HUES64 (cell line): ENCODE measurements around the gene GLE1. TPM values are rescaled to one million over a fixed set of nuclear protein-coding genes. Genes with fewer than 3 reads are reported as not detected.

Experiments used
- H3K27ac ChIP-seq: 2 replicates; pipeline ENCODE4 v1.7.0; 2013; ENCODE audit warnings: low read depth, low read length, inconsistent platforms
- H3K27me3 ChIP-seq: 2 replicates; pipeline ENCODE4 v1.6.1; 2013; ENCODE audit warnings: mild to moderate bottlenecking, low read length; ENCODE audit not compliant: insufficient read depth
- H3K36me3 ChIP-seq: 2 replicates; pipeline ENCODE4 v1.6.1; 2013; ENCODE audit warnings: mild to moderate bottlenecking, low read length; ENCODE audit not compliant: insufficient read depth
- H3K4me1 ChIP-seq: 2 replicates; pipeline ENCODE4 v1.6.1; 2013; ENCODE audit warnings: mild to moderate bottlenecking, low read length, moderate library complexity; ENCODE audit not compliant: insufficient read depth
- H3K4me3 ChIP-seq: 2 replicates; pipeline ENCODE4 v1.5.1; 2013; ENCODE audit warnings: mild to moderate bottlenecking, low read length, moderate library complexity
- H3K9ac ChIP-seq: 2 replicates; pipeline ENCODE4 v1.6.1; 2013; ENCODE audit warnings: mild to moderate bottlenecking, low read depth, low read length
- H3K9me3 ChIP-seq: 2 replicates; pipeline ENCODE4 v1.6.1; 2013; ENCODE audit warnings: low read depth, low read length; ENCODE audit not compliant: insufficient read depth
- WGBS: fragments of 150-250, 120-280 bp; methylation state at CpG from one replicate; pipeline ENCODE4 v1.1.7; 2013; ENCODE audit warnings: missing lambda C conversion rate; 5-methylcytosine and 5-hydroxymethylcytosine counted together
- polyA plus RNA-seq, 2 experiments: library from polyadenylated mRNA; stranded (reverse); fragments of 50-300 nt; gene quantifications; one replicate each; pipeline ENCODE4 v1.2.3, GENCODE V29; 2013

Gene GLE1, protein sequence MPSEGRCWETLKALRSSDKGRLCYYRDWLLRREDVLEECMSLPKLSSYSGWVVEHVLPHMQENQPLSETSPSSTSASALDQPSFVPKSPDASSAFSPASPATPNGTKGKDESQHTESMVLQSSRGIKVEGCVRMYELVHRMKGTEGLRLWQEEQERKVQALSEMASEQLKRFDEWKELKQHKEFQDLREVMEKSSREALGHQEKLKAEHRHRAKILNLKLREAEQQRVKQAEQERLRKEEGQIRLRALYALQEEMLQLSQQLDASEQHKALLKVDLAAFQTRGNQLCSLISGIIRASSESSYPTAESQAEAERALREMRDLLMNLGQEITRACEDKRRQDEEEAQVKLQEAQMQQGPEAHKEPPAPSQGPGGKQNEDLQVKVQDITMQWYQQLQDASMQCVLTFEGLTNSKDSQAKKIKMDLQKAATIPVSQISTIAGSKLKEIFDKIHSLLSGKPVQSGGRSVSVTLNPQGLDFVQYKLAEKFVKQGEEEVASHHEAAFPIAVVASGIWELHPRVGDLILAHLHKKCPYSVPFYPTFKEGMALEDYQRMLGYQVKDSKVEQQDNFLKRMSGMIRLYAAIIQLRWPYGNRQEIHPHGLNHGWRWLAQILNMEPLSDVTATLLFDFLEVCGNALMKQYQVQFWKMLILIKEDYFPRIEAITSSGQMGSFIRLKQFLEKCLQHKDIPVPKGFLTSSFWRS
- polyA plus RNA-seq (2013, experiment 1 of 2): 11.3 TPM
- 15.0 TPM for polyA plus RNA-seq (2013, experiment 2 of 2)

DNA sequence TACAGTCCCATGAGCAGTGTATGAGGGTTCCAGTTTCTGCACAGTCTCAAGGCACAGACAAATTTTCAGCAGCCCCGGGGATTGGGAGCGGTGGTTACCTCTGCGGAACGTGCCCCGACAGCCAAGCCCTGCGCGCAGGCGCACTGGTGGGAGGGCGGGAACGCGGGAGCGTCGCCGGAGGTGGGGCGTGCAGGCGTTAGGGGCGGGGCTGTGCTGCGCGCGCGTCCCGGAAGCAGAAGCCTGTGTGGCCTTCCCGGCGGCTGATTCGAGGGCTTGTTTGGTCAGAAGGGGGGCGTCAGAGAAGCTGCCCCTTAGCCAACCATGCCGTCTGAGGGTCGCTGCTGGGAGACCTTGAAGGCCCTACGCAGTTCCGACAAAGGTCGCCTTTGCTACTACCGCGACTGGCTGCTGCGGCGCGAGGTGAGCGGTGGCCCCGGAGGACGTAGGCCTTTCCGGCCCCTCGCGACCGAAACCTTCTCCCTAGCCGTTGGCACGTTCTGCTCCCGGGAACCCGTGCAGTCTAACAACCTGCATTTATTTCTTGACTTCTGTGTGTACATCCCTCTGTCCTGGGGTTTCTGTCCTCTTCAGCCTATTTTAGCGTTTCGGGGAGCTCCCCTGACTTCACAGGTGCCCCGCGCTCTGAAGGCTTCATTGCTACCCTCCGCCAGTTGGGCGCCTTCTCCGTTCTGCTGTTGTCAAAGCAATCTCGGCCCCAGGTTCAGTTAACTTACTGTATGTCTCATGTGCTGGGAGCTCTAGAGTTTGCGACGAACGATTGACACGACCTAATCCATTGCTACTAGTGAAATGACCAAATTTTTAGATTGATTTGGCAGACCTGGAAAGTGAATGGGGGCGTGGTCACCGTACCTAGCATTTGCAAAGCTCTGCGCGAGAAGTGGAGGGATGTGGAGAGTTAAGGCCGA lies at the start of gene GLE1:
Gene GLE1, plus strand, starts transcription at position 235 of the 929 bp plus-strand sequence. Its CDS starts 87 bp downstream, at position 322.
- Histone ChIP-seq H3K27ac (no peak within 1 kb of the TSS), H3K27me3 (no peaks in the 10 kb centered on the region), H3K4me1 (peaks cover 9% of the 10 kb centered on the region), H3K9ac (peak within 1 kb of the TSS; percentile 64), H3K4me3 (peak within 1 kb of the TSS; percentile 78), H3K36me3 (peaks cover 16% of the 10 kb centered on the region; the same call in 1 of the 2 replicates), H3K9me3 (no peaks in the 10 kb centered on the region)
- under 1% methylated on average over 64 of the region's 64 CpGs for WGBS

DNA sequence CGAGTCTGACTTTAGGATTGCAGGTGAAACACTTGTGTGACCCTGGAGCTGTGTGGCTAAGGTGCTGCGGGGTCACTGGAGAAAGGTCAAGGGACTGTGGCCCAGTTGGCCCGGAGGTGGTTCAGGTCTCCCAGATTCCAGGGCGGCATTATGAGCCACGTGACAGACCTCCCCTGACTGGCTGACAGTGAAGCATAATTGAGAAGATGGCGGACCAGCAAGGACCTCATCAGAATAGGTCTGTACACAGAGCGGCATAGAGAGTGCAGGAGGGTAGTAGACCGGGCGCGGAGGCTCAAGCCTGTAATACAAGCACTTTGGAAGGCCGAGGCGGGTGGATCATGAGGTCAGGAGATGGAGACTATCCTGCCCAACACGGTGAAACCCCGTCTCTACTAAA lies 49.5 kb upstream of the GLE1 start:
- Histone ChIP-seq H3K27me3 (peaks cover 74% of the 10 kb centered on the region), H3K27ac (no peak overlapping the region), H3K9me3 (no peaks in the 10 kb centered on the region), H3K9ac (no peak overlapping the region), H3K4me1 (peaks cover 5% of the 10 kb centered on the region; the same call in 1 of the 2 replicates), H3K4me3 (no peak overlapping the region), H3K36me3 (peaks cover 7% of the 10 kb centered on the region)
- 91% methylated on average over 14 of the region's 14 CpGs for WGBS

DNA sequence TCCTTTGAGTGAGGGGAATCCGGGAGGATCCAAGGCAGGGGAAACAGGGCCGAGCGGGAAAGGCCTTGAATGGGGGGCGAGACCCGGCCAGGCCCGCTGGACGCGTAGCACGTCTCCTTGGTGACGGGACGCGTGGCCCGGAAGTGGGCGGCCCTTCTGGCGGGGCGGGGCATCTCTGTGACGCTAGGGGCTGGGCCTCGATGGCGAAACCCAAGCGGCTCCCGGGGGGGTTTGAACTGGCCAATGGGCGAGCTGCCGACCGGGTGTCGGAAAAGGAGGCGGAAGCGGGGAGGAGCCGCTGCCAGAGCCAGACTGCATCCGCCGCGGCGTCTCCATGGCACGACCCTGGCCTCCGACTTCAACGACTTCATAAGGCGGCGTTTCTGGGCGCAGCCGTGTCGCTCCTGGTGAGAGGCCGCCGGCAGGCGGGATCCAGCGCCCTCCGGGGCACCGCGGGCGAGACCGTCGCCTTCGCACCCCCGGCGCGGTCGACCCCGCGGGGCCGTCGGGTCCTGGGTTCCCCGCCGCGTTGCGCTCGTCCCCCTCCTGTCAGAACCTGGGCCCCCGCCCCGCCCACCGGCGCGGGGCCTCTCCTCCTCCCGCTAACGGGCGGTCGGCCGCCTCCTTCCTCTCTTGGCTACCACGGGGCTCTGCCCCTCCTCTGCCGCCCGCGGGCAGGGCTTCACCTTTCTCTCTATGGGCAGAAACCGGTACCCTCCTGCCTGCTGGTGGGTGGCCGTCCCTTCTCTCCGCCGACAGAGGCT lies 48.5 kb upstream of the GLE1 start, which contains the start of gene ODF2:
Gene ODF2, plus strand, starts transcription at position 158 of the 764 bp plus-strand sequence. Its CDS starts 86 bp downstream, at position 244.
- peaks cover 5% of the 10 kb centered on the region; the same call in 1 of the 2 replicates for H3K4me1 ChIP-seq
- WGBS: under 1% methylated on average over 82 of the region's 82 CpGs
- H3K36me3 ChIP-seq: peaks cover 17% of the 10 kb centered on the region
- H3K27me3 ChIP-seq: peaks cover 79% of the 10 kb centered on the region
- H3K9me3 ChIP-seq: no peaks in the 10 kb centered on the region
- H3K27ac ChIP-seq: peak within 1 kb of the TSS; percentile 65; the same call in 1 of the 2 replicates
- H3K4me3 ChIP-seq: peak within 1 kb of the TSS; percentile 67
- peak within 1 kb of the TSS; percentile 56 for H3K9ac ChIP-seq

DNA sequence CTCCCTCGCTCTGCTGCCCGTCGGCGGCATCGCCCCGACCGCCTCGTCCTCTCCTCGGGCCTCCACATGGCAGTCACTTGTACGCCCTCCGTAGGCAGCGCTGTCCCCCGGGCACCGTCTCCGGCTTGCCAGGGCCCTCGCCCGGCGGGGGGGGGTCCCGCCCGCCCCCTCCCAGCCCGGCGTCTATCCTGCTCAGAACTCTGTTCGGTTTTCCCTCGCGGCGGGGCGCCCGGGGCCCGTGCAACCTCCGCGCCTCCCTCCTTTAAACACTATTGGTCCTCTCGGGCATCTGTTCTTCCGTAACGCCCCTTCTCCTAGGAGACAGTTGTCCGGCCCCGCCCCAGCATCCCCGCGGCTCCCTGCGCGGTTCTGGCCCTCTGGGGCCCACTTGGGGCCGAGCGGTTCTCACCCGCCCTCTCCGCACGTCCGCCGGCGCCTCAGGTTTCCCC lies 47.9 kb upstream of the GLE1 start:
- Histone ChIP-seq H3K27ac (peak overlapping the region; percentile 65; the same call in 1 of the 2 replicates), H3K9ac (no peak overlapping the region), H3K4me3 (peak overlapping the region; percentile 67), H3K36me3 (peaks cover 20% of the 10 kb centered on the region), H3K27me3 (peaks cover 74% of the 10 kb centered on the region), H3K4me1 (peaks cover 5% of the 10 kb centered on the region; the same call in 1 of the 2 replicates), H3K9me3 (no peaks in the 10 kb centered on the region)
- under 1% methylated on average over 48 of the region's 48 CpGs for WGBS

DNA sequence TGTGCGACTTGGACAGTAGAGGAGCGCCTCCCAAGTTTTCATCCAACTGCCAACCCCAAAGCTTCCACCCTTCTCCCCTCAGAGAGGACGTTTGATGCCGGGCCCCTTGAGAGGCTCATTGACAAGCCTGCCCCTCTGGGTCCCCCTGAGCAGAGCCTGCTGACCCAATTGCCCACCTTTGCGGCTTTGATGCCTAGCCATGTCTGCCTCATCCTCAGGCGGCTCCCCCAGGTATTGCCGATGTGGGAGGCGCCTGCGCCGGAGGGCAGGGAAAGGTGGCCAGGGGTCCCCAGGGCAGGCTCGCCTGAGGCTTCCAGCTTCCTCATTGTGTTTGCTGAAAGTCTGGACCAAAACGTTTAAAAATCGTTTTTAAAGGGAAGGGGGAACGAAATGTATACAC lies 47.3 kb upstream of the GLE1 start:
- H3K9ac ChIP-seq: no peak overlapping the region
- 19% methylated on average over 14 of the region's 14 CpGs for WGBS
- no peaks in the 10 kb centered on the region for H3K9me3 ChIP-seq
- H3K27me3 ChIP-seq: peaks cover 69% of the 10 kb centered on the region
- H3K4me1 ChIP-seq: peaks cover 5% of the 10 kb centered on the region; the same call in 1 of the 2 replicates
- H3K36me3 ChIP-seq: peaks cover 25% of the 10 kb centered on the region
- peak overlapping the region; percentile 67 for H3K4me3 ChIP-seq
- no peak overlapping the region for H3K27ac ChIP-seq

DNA sequence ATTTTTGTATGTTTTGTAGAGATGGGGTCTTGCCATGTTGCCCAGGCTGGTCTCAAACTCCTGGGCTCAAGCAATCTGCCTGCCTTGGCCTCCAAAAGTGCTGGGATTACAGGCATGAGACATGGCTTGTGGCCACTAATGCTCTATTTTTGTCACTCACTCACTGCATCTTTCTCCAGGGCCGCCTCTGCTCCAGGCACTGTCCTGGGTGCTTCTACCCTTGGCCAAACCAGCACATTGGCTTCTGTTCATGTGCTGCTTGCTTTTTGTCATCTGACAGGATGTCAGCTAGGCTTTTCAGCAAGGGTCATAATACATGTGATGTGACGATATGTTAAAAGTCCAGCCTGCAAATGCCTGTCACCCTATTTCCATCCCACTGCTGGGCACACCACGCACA lies 45.5 kb upstream of the GLE1 start:
- peaks cover 60% of the 10 kb centered on the region for H3K27me3 ChIP-seq

DNA sequence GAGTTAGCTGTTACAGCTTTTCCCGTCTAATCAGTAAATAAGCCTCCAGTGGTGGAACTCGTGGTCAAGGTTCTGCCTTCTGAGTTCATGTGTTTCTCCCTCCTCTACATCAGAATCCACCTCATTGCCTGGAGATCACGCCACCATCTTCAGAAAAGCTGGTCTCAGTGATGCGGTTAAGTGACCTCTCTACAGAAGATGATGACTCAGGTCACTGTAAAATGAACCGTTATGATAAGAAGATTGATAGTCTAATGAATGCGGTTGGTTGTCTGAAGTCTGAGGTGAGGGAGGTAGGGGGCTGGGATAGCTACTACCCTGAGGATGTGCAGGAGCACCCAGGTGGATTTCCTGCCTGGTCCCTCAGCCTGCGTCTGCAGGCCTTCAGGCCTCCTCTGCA lies 35.4 kb upstream of the GLE1 start:
- 96% methylated on average over 7 of the region's 7 CpGs for WGBS
- Histone ChIP-seq H3K4me1 (no peaks in the 10 kb centered on the region), H3K4me3 (no peak overlapping the region), H3K27me3 (no peaks in the 10 kb centered on the region), H3K9ac (no peak overlapping the region), H3K36me3 (peaks cover 11% of the 10 kb centered on the region; the same call in 1 of the 2 replicates), H3K9me3 (no peaks in the 10 kb centered on the region), H3K27ac (no peak overlapping the region)

More for the DNA sequence above, 45.5 kb upstream of the GLE1 start:
- WGBS: 91% methylated on average over 3 of the region's 3 CpGs
- H3K4me3 ChIP-seq: no peak overlapping the region
- no peaks in the 10 kb centered on the region for H3K9me3 ChIP-seq
- H3K27ac ChIP-seq: no peak overlapping the region
- H3K4me1 ChIP-seq: peaks cover 5% of the 10 kb centered on the region; the same call in 1 of the 2 replicates
- H3K36me3 ChIP-seq: peaks cover 34% of the 10 kb centered on the region
- H3K9ac ChIP-seq: no peak overlapping the region

DNA sequence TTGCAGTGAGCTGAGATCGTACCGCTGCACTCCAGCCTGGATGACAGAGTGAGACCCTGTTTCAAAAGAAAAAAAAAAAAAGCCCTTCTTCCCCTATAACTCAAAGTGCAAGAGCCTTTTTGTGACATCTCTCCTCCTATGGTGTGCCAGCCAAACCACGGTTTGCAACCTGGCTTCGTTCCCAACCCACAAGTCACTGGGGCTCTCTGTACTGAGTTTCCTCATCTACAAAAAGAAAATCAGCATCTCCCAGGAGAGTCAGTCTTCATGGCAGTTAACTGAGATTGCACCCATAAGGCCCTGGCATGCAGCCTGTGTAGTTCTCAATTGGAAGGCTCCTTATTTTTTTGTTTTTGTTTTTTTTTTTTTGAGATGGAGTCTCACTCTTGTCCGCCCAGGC lies 34.0 kb upstream of the GLE1 start:
- no peaks in the 10 kb centered on the region for H3K4me1 ChIP-seq
- peaks cover 11% of the 10 kb centered on the region; the same call in 1 of the 2 replicates for H3K36me3 ChIP-seq
- no peak overlapping the region for H3K4me3 ChIP-seq
- no peak overlapping the region for H3K27ac ChIP-seq
- no peaks in the 10 kb centered on the region for H3K9me3 ChIP-seq
- H3K27me3 ChIP-seq: no peaks in the 10 kb centered on the region
- 96% methylated on average over 5 of the region's 5 CpGs for WGBS
- no peak overlapping the region for H3K9ac ChIP-seq

DNA sequence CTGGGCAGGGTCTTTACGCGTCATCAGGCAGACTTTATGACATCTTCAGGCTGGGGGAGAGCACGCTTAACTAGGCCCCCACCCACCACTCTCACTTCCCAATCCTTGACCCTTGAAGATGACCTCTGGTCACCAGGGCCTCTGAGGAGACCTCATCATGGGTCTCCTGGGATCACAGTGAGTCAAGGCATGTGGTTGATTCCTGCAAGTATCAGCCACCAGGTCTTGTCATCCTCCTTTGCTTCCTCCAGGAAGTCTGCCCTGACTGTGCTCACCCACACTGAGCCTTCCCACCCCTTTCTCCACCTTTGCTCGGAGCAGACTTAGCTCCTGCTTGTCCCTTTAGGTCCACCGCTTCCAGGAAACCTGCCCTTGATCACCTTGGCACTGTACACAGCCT lies 31.4 kb upstream of the GLE1 start:
- H3K27ac ChIP-seq: no peak overlapping the region
- no peaks in the 10 kb centered on the region for H3K4me1 ChIP-seq
- no peaks in the 10 kb centered on the region for H3K27me3 ChIP-seq
- H3K9ac ChIP-seq: no peak overlapping the region
- H3K4me3 ChIP-seq: no peak overlapping the region
- H3K9me3 ChIP-seq: no peaks in the 10 kb centered on the region
- H3K36me3 ChIP-seq: peaks cover 14% of the 10 kb centered on the region; the same call in 1 of the 2 replicates
- WGBS: 94% methylated on average over 5 of the region's 5 CpGs

DNA sequence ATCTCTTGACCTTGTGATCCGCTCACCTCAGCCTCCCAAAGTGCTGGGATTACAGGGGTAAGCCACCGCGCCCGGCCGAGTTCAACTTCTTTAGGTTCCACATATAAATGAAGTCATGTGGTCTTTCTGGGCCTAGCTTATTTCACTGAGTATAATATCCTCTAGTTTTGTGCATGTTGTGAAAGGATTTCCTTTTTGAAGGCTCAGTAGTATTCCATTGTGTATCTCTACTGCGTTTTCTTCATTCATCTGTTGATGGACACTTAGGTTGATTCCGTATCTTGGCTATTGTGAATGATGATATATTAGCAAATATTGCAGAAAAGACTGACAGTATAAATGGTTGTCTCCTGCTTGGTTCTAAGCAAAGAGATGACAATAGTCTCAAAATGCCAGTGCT lies 28.7 kb upstream of the GLE1 start:
- Histone ChIP-seq H3K27ac (no peak overlapping the region), H3K4me1 (no peaks in the 10 kb centered on the region), H3K27me3 (no peaks in the 10 kb centered on the region), H3K9me3 (no peaks in the 10 kb centered on the region), H3K9ac (no peak overlapping the region), H3K4me3 (no peak overlapping the region), H3K36me3 (peaks cover 15% of the 10 kb centered on the region; the same call in 1 of the 2 replicates)
- 96% methylated on average over 7 of the region's 7 CpGs for WGBS
